K562 (cell line): Measurements from ENCODE around the gene ERICH2. TPM values are rescaled to one million over a fixed set of nuclear protein-coding genes. Genes with fewer than 3 reads are reported as not detected.

Experiments
- ATAC-seq: fragments of 200-7000 bp; cut with Tn5 transposase; 3 replicates; pipeline ENCODE4 v1.9.1; 2020; ENCODE audit warnings: moderate library complexity
- BruUV-seq: library from RNA; stranded (reverse); fragments of 400-500 nt; replicated peaks from 2 replicates; lab custom pipeline; 2021; lab: Mats Ljungman, UMichigan
- CTCF ChIA-PET: fragments of 300-600 bp; formaldehyde crosslinking; extraction: SDS; loops from one replicate; lab custom pipeline; 2021; ENCODE audit warnings: low intra/inter-chr PET ratio; lab: Yijun Ruan, JAX
- POLR2A ChIA-PET: fragments of 300-600, 350-650 bp; sonication (Branson Sonifier 250); formaldehyde crosslinking; extraction: SDS; loops from one replicate; lab custom pipeline; 2021; ENCODE audit warnings: antibody characterized with exemption, inconsistent platforms; lab: Yijun Ruan, JAX
- DNase-seq, 4 experiments: peaks; one replicate each; pipeline versions ENCODE4 v3.0.0 to v3.0.0-alpha.2; 2011 to 2018; ENCODE audit warnings: low spot score in 3 of 4, mixed read lengths in 3 of 4; ENCODE audit errors: extremely low read depth in 1 of 4
- FAIRE-seq: peaks from 2 replicates; lab custom pipeline; 2011; peaks lifted over from hg19 to GRCh38; lab: Jason Lieb, UNC
- H2AFZ ChIP-seq: 2 replicates; pipeline ENCODE4 v1.6.0; 2011; ENCODE audit warnings: low read depth, low read length, control low read depth, inconsistent platforms
- H3K27ac ChIP-seq: fragments of 200-600 bp; 3 replicates; pipeline ENCODE4 v1.8.0; 2011; ENCODE audit warnings: low read depth, mild to moderate bottlenecking, control low read depth, inconsistent platforms, low read length, moderate library complexity, mixed read lengths; ENCODE audit errors: extremely low read depth
- H3K27me3 ChIP-seq, 2 experiments: fragments of 300-600 bp in 1 of 2; 2 replicates in 1 of 2; 3 replicates in 1 of 2; pipeline versions ENCODE4 v1.6.0 to v1.8.0; 2011; ENCODE audit warnings: inconsistent platforms in 2 of 2, low read length in 2 of 2, mild to moderate bottlenecking in 1 of 2, mixed read lengths in 1 of 2, moderate library complexity in 1 of 2; ENCODE audit not compliant: control insufficient read depth in 2 of 2, insufficient read depth in 2 of 2
- H3K36me3 ChIP-seq: fragments of 300-600 bp; 3 replicates; pipeline ENCODE4 v1.8.0; 2011; ENCODE audit warnings: mild to moderate bottlenecking, low read length, inconsistent platforms; ENCODE audit not compliant: control insufficient read depth, insufficient read depth
- H3K4me1 ChIP-seq, 2 experiments: fragments of 200-600 bp in 1 of 2; replicated peaks in 1 of 2; 2 replicates in 1 of 2; 3 replicates in 1 of 2; pipeline versions ENCODE4 v1.5.1 to v1.8.0; 2011; ENCODE audit warnings: inconsistent platforms in 2 of 2, low read length in 2 of 2, mild to moderate bottlenecking in 1 of 2, mixed read lengths in 1 of 2, moderate library complexity in 1 of 2; ENCODE audit not compliant: control insufficient read depth in 2 of 2, insufficient read depth in 2 of 2
- H3K4me2 ChIP-seq: 2 replicates; pipeline ENCODE4 v1.6.1; 2011; ENCODE audit warnings: low read length, control low read depth, inconsistent platforms, mixed read lengths; ENCODE audit not compliant: insufficient read depth
- H3K4me3 ChIP-seq: fragments of 200-600 bp; sonication (generic), shearing (Covaris generic); 2 replicates; pipeline ENCODE4 v1.5.1; 2016; ENCODE audit warnings: control low read depth, inconsistent platforms
- H3K79me2 ChIP-seq: fragments of 200-600 bp; 3 replicates; pipeline ENCODE4 v1.8.0; 2011; ENCODE audit warnings: low read length, inconsistent platforms; ENCODE audit not compliant: control insufficient read depth, insufficient read depth
- H3K9ac ChIP-seq, 2 experiments: 2 replicates each; pipeline versions ENCODE4 v1.6.0 to v1.6.1; 2011; ENCODE audit warnings: low read depth in 2 of 2, low read length in 2 of 2, control low read depth in 1 of 2, inconsistent platforms in 1 of 2, mild to moderate bottlenecking in 1 of 2, mixed read lengths in 1 of 2; ENCODE audit not compliant: insufficient read depth in 1 of 2
- H3K9me1 ChIP-seq: one replicate; pipeline ENCODE4 v1.6.0; 2011; ENCODE audit warnings: inconsistent platforms, mild to moderate bottlenecking, low read length, moderate library complexity; ENCODE audit not compliant: control insufficient read depth, insufficient read depth
- H3K9me3 ChIP-seq: replicated peaks from 2 replicates; pipeline ENCODE4 v1.5.1; 2011; ENCODE audit warnings: low read depth, low read length, inconsistent platforms; ENCODE audit not compliant: control insufficient read depth, insufficient read depth
- H4K20me1 ChIP-seq: replicated peaks from 2 replicates; pipeline ENCODE4 v1.6.1; 2011; ENCODE audit warnings: low read length, inconsistent platforms, mixed read lengths; ENCODE audit not compliant: control insufficient read depth, insufficient read depth
- CTBP1 ChIP-seq: fragments of 450-650 bp; IDR thresholded peaks from 2 replicates; pipeline ENCODE4 v1.6.1; 2016; ENCODE audit warnings: borderline replicate concordance
- DMBX1 ChIP-seq: fragments of 250-450 bp; sonication (Bioruptor Pico); IDR thresholded peaks from 2 replicates; pipeline ENCODE4 v1.8.0; 2022; ENCODE audit warnings: inconsistent platforms, mild to moderate bottlenecking, moderate library complexity, borderline replicate concordance
- EHMT2 ChIP-seq: fragments of 450-650 bp; IDR thresholded peaks from 2 replicates; pipeline ENCODE4 v1.6.1; 2018; ENCODE audit warnings: antibody characterized with exemption
- HNRNPLL ChIP-seq: fragments of 200-400 bp; formaldehyde crosslinking; IDR thresholded peaks from 2 replicates; pipeline ENCODE4 v1.6.1; 2017; ENCODE audit warnings: low read length, low read depth, mild to moderate bottlenecking; ENCODE audit not compliant: poor library complexity, severe bottlenecking
- KDM2B ChIP-seq: fragments of 250-450 bp; sonication (Bioruptor Pico); IDR thresholded peaks from 2 replicates; pipeline ENCODE4 v1.8.0; 2021; ENCODE audit warnings: mild to moderate bottlenecking, moderate library complexity
- MIER1 ChIP-seq: fragments of 450-650 bp; IDR thresholded peaks from 2 replicates; pipeline ENCODE4 v1.6.1; 2016; ENCODE audit warnings: antibody characterized with exemption, mild to moderate bottlenecking, low read depth
- NRF1 ChIP-seq, 2 experiments: fragments of 450-650 bp; IDR thresholded peaks in 1 of 2; conservative IDR thresholded peaks in 1 of 2; 2 replicates each; pipeline ENCODE4 v1.6.1; 2014; ENCODE audit warnings: mild to moderate bottlenecking in 2 of 2
- POLR2G ChIP-seq: fragments of 200-400 bp; formaldehyde crosslinking; IDR thresholded peaks from 2 replicates; pipeline ENCODE4 v1.6.1; 2017; ENCODE audit warnings: low read depth, mild to moderate bottlenecking, antibody characterized with exemption, low read length, moderate library complexity
- ZBTB7A ChIP-seq: IDR thresholded peaks from 2 replicates; pipeline ENCODE4 v1.6.1; 2011; ENCODE audit warnings: low read depth, mild to moderate bottlenecking, low read length, moderate library complexity, borderline replicate concordance; ENCODE audit not compliant: control insufficient read depth
- WGBS: fragments of 100-300 bp; shearing (Covaris generic); methylation state at CpG from one replicate; pipeline ENCODE4 v1.1.6; 2016; ENCODE audit warnings: low coverage, mixed read lengths; ENCODE audit not compliant: insufficient coverage; ENCODE audit errors: missing lambda C conversion rate; 5-methylcytosine and 5-hydroxymethylcytosine counted together
- in situ Hi-C: fragments of 300-500 bp; cut with MboI; formaldehyde crosslinking; loops from 4 replicates; pipeline ENCODE4 v1.15.0; 2018; ENCODE audit warnings: inconsistent platforms, mixed read lengths
- intact Hi-C: fragments of 100-400 bp; cut with micrococcal nuclease; formaldehyde crosslinking; loops from 2 replicates; pipeline ENCODE4 v1.14.2; 2022
- polyA plus RNA-seq, 8 experiments: library from polyadenylated mRNA; depleted of rRNA in 4 of 8; stranded (reverse) in 5 of 8; unstranded in 3 of 8; fragments of >200 nt; fragmentation: Nextera tagmentation in 2 of 8; fragmentation: Illumina TruSeq in 1 of 8; extraction: Ambion mirVana in 2 of 8; extraction: Trizol in 1 of 8; gene quantifications; 2 replicates each; pipeline versions ENCODE4 v1.2.1 to v1.2.3, GENCODE V29; 2011 to 2014; ENCODE audit warnings: inconsistent platforms in 1 of 8, missing spikeins in 1 of 8
- total RNA-seq, 7 experiments: library from RNA; depleted of rRNA in 6 of 7; stranded (reverse); fragments of >200 nt in 6 of 7; fragmentation: Illumina TruSeq in 2 of 7; extraction: Trizol in 2 of 7; gene quantifications; 2 replicates each; pipeline versions ENCODE4 v1.2.1 to v1.2.3, GENCODE V29; 2011 to 2021; ENCODE audit warnings: low replicate concordance in 1 of 7
- TF ChIP-seq, protein P1 (sequence below): sonication (generic); formaldehyde crosslinking; IDR thresholded peaks from 2 replicates; pipeline ENCODE4 v1.8.0; 2023; ENCODE audit warnings: mild to moderate bottlenecking, missing genetic modification reagents
- TF ChIP-seq, protein P2 (sequence below): fragments of 250-450 bp; sonication (Bioruptor Pico); IDR thresholded peaks from 2 replicates; pipeline ENCODE4 v1.8.0; 2022; ENCODE audit warnings: inconsistent platforms
- TF ChIP-seq, protein P3 (sequence below): fragments of 200-800 bp; sonication (Bioruptor generic); IDR thresholded peaks from 2 replicates; pipeline ENCODE4 v1.6.1; 2017; ENCODE audit warnings: missing genetic modification characterization, missing compliant biosample characterization

Gene ERICH2
- total and polyA plus RNA-seq, 9 of the 15 experiments (the other 6 are each of a cell fraction or from before 2014, with no cell fraction given) = 0.85 to 2.4 (median 1.6) TPM

DNA sequence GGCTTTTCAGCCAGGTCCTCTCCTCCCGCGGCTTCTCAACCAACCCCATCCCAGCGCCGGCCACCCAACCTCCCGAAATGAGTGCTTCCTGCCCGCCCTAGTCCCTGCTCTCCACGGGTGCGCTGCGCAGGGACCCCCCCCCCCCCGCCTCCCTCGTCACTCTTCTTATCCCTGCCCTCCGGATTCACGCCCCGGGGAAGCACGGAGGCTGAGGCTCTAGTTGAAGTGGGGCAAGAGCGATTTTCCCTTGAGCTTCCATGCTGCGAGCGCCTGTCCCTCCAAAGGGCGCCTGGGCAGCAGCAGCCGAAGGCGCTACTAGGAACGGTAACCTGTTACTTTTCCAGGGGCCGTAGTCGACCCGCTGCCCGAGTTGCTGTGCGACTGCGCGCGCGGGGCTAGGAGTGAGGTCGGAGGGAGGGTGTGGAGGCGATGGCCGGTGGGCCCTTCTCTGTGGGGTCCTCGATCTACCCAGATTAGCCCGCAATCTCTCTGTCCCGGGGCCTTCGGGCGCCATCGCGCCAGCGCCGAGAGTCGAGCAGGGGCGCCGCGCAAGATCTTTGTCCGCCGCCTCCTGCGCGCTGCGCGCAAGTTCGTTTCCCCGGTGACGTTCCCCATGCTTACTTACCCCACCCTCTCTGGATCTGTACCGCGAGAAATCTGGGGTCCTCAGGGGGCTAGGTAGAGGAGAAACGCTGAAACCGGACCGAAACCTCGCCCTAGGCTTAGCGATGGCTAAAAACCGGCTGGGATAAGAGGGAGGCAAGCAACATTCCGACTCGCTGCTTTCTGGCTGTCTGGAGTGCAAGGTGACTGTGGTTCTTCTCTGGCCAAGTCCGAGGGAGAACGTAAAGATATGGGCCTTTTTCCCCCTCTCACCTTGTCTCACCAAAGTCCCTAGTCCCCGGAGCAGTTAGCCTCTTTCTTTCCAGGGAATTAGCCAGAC is 47.2 kb downstream of the ERICH2 start:
- in situ Hi-C loops (loop anchor here (10.0 to 25.0 kb wide), 2 partner anchors 453 to 880 kb away; no protein-coding TSS in a partner anchor), intact Hi-C loops (loop anchor here (2.0 to 10.0 kb wide), 2 partner anchors 55 to 293 kb away; no protein-coding TSS in a partner anchor)
- Histone ChIP-seq H3K79me2 (no peaks in the 10 kb centered on the region; the same call in 2 of the 3 replicates), H4K20me1 (no peaks in the 10 kb centered on the region), H2AFZ (peak overlapping the region; percentile 91), H3K4me1 (peaks cover 6 to 59% of the 10 kb centered on the region in 2 experiments), H3K27ac (no peak overlapping the region), H3K36me3 (no peaks in the 10 kb centered on the region), H3K27me3 (peaks cover 0 to 7% of the 10 kb centered on the region in 2 experiments; a peak in 1 of 5 replicates), H3K4me2 (peak overlapping the region; percentile 86), H3K4me3 (peak overlapping the region; percentile 39), H3K9ac (peak overlapping the region; percentile 38 to 90; a peak in 3 of 4 replicates), H3K9me1 (no peaks in the 10 kb centered on the region), H3K9me3 (no peaks in the 10 kb centered on the region; the same call in 1 of the 2 replicates)
- ATAC-seq (peak; percentile 6), FAIRE-seq (no peak), DNase-seq (peak; percentile 36 to 64 (median 62))
- WGBS = 26% methylated on average over 44 of the region's 69 CpGs
- CTCF ChIA-PET = interaction anchor here (0.7 to 2.5 kb wide), 7 partner anchors 156 to 884 kb away, joined by 3 to 28 read pairs (median 4); no protein-coding TSS in a partner anchor
- TSS peak; percentile 53 for BruUV-seq
- POLR2A ChIA-PET = interaction anchor here (0.6 to 2.2 kb wide), 9 partner anchors 16 to 771 kb away, joined by 3 to 6 read pairs (median 3); partner anchors contain the start of gene GORASP2
- no peak for TF ChIP-seq EHMT2
- TF ChIP-seq KDM2B (CRISPR knock-in tag) = 0 out of 2 replicates have a peak, but pooled peaks have one; percentile 44
- TF ChIP-seq POLR2G = no peak
- TF ChIP-seq, protein P1, sequence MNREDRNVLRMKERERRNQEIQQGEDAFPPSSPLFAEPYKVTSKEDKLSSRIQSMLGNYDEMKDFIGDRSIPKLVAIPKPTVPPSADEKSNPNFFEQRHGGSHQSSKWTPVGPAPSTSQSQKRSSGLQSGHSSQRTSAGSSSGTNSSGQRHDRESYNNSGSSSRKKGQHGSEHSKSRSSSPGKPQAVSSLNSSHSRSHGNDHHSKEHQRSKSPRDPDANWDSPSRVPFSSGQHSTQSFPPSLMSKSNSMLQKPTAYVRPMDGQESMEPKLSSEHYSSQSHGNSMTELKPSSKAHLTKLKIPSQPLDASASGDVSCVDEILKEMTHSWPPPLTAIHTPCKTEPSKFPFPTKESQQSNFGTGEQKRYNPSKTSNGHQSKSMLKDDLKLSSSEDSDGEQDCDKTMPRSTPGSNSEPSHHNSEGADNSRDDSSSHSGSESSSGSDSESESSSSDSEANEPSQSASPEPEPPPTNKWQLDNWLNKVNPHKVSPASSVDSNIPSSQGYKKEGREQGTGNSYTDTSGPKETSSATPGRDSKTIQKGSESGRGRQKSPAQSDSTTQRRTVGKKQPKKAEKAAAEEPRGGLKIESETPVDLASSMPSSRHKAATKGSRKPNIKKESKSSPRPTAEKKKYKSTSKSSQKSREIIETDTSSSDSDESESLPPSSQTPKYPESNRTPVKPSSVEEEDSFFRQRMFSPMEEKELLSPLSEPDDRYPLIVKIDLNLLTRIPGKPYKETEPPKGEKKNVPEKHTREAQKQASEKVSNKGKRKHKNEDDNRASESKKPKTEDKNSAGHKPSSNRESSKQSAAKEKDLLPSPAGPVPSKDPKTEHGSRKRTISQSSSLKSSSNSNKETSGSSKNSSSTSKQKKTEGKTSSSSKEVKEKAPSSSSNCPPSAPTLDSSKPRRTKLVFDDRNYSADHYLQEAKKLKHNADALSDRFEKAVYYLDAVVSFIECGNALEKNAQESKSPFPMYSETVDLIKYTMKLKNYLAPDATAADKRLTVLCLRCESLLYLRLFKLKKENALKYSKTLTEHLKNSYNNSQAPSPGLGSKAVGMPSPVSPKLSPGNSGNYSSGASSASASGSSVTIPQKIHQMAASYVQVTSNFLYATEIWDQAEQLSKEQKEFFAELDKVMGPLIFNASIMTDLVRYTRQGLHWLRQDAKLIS (CRISPR knock-in tag) = peak; percentile 24; the same call in 1 of the 2 replicates
- peak; percentile 73 to 78 for TF ChIP-seq NRF1 (conservative IDR thresholded peaks at IDR 0.05 in 1 of 2, IDR thresholded peaks at IDR 0.05 in 1 of 2)
- peak; percentile 33 for TF ChIP-seq HNRNPLL
- 0 out of 2 replicates have a peak, but pooled peaks have one; percentile 0 for TF ChIP-seq CTBP1
- no peak for TF ChIP-seq DMBX1 (CRISPR knock-in tag)
- TF ChIP-seq, protein P2, sequence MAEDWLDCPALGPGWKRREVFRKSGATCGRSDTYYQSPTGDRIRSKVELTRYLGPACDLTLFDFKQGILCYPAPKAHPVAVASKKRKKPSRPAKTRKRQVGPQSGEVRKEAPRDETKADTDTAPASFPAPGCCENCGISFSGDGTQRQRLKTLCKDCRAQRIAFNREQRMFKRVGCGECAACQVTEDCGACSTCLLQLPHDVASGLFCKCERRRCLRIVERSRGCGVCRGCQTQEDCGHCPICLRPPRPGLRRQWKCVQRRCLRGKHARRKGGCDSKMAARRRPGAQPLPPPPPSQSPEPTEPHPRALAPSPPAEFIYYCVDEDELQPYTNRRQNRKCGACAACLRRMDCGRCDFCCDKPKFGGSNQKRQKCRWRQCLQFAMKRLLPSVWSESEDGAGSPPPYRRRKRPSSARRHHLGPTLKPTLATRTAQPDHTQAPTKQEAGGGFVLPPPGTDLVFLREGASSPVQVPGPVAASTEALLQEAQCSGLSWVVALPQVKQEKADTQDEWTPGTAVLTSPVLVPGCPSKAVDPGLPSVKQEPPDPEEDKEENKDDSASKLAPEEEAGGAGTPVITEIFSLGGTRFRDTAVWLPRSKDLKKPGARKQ (CRISPR knock-in tag) = peak; percentile 71
- 0 out of 2 replicates have a peak, but pooled peaks have one; percentile 28 for TF ChIP-seq ZBTB7A
- TF ChIP-seq, protein P3, sequence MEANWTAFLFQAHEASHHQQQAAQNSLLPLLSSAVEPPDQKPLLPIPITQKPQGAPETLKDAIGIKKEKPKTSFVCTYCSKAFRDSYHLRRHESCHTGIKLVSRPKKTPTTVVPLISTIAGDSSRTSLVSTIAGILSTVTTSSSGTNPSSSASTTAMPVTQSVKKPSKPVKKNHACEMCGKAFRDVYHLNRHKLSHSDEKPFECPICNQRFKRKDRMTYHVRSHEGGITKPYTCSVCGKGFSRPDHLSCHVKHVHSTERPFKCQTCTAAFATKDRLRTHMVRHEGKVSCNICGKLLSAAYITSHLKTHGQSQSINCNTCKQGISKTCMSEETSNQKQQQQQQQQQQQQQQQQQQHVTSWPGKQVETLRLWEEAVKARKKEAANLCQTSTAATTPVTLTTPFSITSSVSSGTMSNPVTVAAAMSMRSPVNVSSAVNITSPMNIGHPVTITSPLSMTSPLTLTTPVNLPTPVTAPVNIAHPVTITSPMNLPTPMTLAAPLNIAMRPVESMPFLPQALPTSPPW (CRISPR knock-in tag) = peak; percentile 70
- no peak for TF ChIP-seq MIER1
